B cell (primary cell): ENCODE measurements around the gene FAR1. TPM values are rescaled to one million over a fixed set of nuclear protein-coding genes. Genes with fewer than 3 reads are reported as not detected.
A peak's percentile ranks its signal among the peaks of the same experiment; 100 is the strongest.

Experiments used
- ATAC-seq: fragments of 200-7000 bp; cut with Tn5 transposase; one replicate; pipeline ENCODE4 v1.10.0; 2021; ENCODE audit warnings: low read depth, mild to moderate bottlenecking, moderate number of reproducible peaks, moderate library complexity
- CTCF ChIA-PET: fragments of 350-600 bp; sonication (Branson Sonifier 250); formaldehyde crosslinking; loops from one replicate; lab custom pipeline; 2021; ENCODE audit warnings: antibody characterized with exemption, inconsistent platforms; lab: Charles Lee
- POLR2A ChIA-PET: fragments of 350-600 bp; sonication (Branson Sonifier 250); formaldehyde crosslinking; loops from one replicate; lab custom pipeline; 2021; ENCODE audit warnings: antibody characterized with exemption; lab: Charles Lee
- DNase-seq: peaks from one replicate; pipeline ENCODE4 v3.0.0; 2013
- H2AFZ ChIP-seq: 2 replicates; pipeline ENCODE4 v1.6.1; 2012; ENCODE audit warnings: mild to moderate bottlenecking, low read depth, low read length; ENCODE audit not compliant: insufficient read depth, poor library complexity, severe bottlenecking
- H3K27ac ChIP-seq, 2 donors: 1 replicate in 1 of 2; 2 replicates in 1 of 2; pipeline ENCODE4 v1.5.1; 2012 to 2013; ENCODE audit warnings: low read length in 2 of 2, mild to moderate bottlenecking in 2 of 2, moderate library complexity in 1 of 2
- H3K27me3 ChIP-seq, 4 experiments: fragments of 200-600 bp in 1 of 4; sonication (generic) in 1 of 4; replicated peaks in 1 of 4; 1 replicate in 2 of 4; 2 replicates in 2 of 4; pipeline versions ENCODE4 v1.6.1 to v1.7.0; 2013 to 2016; ENCODE audit warnings: low read length in 3 of 4, mild to moderate bottlenecking in 2 of 4, mixed read lengths in 1 of 4, moderate library complexity in 1 of 4; ENCODE audit not compliant: insufficient read depth in 4 of 4, control insufficient read depth in 3 of 4; ENCODE audit errors: control extremely low read depth in 1 of 4
- H3K36me3 ChIP-seq, 2 experiments: replicated peaks in 1 of 2; 1 replicate in 1 of 2; 2 replicates in 1 of 2; pipeline versions ENCODE4 v1.6.1 to v1.7.1; 2013; ENCODE audit warnings: low read length in 1 of 2; ENCODE audit not compliant: insufficient read depth in 2 of 2, control insufficient read depth in 1 of 2; ENCODE audit errors: control extremely low read depth in 1 of 2, extremely low read depth in 1 of 2
- H3K4me1 ChIP-seq, 2 donors: fragments of 200-600 bp in 1 of 2; sonication (generic) in 1 of 2; 1 replicate in 1 of 2; 2 replicates in 1 of 2; pipeline versions ENCODE4 v1.5.1 to v1.6.1; 2013 to 2017; ENCODE audit warnings: low read length in 2 of 2; ENCODE audit not compliant: control insufficient read depth in 2 of 2, insufficient read depth in 2 of 2
- H3K4me2 ChIP-seq: replicated peaks from 2 replicates; pipeline ENCODE3; 2012; ENCODE audit warnings: mild to moderate bottlenecking, low read depth, low read length; ENCODE audit not compliant: poor library complexity, severe bottlenecking
- H3K4me3 ChIP-seq, 5 experiments: fragments of 200-600 bp in 1 of 5; sonication (generic) in 1 of 5; 1 replicate in 3 of 5; 2 replicates in 2 of 5; pipeline versions ENCODE4 v1.5.1 to v1.7.0; 2011 to 2016; ENCODE audit warnings: low read length in 4 of 5, mild to moderate bottlenecking in 4 of 5, low read depth in 2 of 5, control low read depth in 1 of 5, moderate library complexity in 1 of 5; ENCODE audit not compliant: insufficient read depth in 1 of 5; ENCODE audit errors: control extremely low read depth in 1 of 5, extremely low read depth in 1 of 5
- H3K79me2 ChIP-seq: fragments of 200-600 bp; sonication (generic); one replicate; pipeline ENCODE4 v1.6.0; 2016; ENCODE audit warnings: low read length; ENCODE audit not compliant: control insufficient read depth, insufficient read depth
- H3K9ac ChIP-seq: fragments of 200-600 bp; sonication (generic); 2 replicates; pipeline ENCODE4 v1.6.1; 2017; ENCODE audit warnings: mild to moderate bottlenecking, low read length, moderate library complexity
- H3K9me3 ChIP-seq, 3 donors: one replicate each; pipeline versions ENCODE4 v1.6.1 to v1.7.1; 2013; ENCODE audit warnings: low read length in 2 of 3; ENCODE audit not compliant: control insufficient read depth in 2 of 3, insufficient read depth in 1 of 3; ENCODE audit errors: control extremely low read depth in 1 of 3
- H4K20me1 ChIP-seq: 2 replicates; pipeline ENCODE4 v1.6.0; 2012; ENCODE audit warnings: mild to moderate bottlenecking, low read length; ENCODE audit not compliant: insufficient read depth, control insufficient read depth, poor library complexity, severe bottlenecking
- H3K27ac Mint-ChIP-seq: one replicate; pipeline ENCODE4 v1.8.0; 2021; ENCODE audit warnings: mixed read lengths
- H3K27me3 Mint-ChIP-seq: one replicate; pipeline ENCODE4 v1.8.0; 2021; ENCODE audit warnings: mixed read lengths
- H3K4me1 Mint-ChIP-seq: one replicate; pipeline ENCODE4 v1.8.0; 2021; ENCODE audit warnings: mixed read lengths
- H3K4me3 Mint-ChIP-seq: one replicate; pipeline ENCODE4 v1.8.0; 2021; ENCODE audit warnings: mixed read lengths
- H3K9me3 Mint-ChIP-seq: one replicate; pipeline ENCODE4 v1.8.0; 2022; ENCODE audit warnings: mixed read lengths; ENCODE audit not compliant: insufficient read depth
- CTCF ChIP-seq: fragments of 200-600 bp; IDR thresholded peaks from one replicate; pipeline ENCODE4 v1.8.0; 2022; ENCODE audit warnings: antibody characterized with exemption, mild to moderate bottlenecking
- EZH2 ChIP-seq: IDR thresholded peaks from 2 replicates; pipeline ENCODE4 v1.6.1; 2012; ENCODE audit warnings: borderline replicate concordance, low read depth, mild to moderate bottlenecking, moderate library complexity, low read length; ENCODE audit not compliant: insufficient read depth, poor library complexity, severe bottlenecking
- WGBS: methylation state at CpG from one replicate; pipeline ENCODE4 v1.1.5; 2013; ENCODE audit warnings: missing lambda C conversion rate; ENCODE audit not compliant: insufficient coverage; 5-methylcytosine and 5-hydroxymethylcytosine counted together
- intact Hi-C: fragments of 100-400 bp; cut with micrococcal nuclease; formaldehyde crosslinking; loops from one replicate; pipeline ENCODE4 v1.10.0; 2022
- polyA minus RNA-seq: library from RNA; depleted of rRNA, polyadenylated mRNA; stranded (reverse); fragments of >200 nt; gene quantifications from 2 replicates; pipeline ENCODE4 v1.2.3, GENCODE V29; 2012
- polyA plus RNA-seq: library from polyadenylated mRNA; depleted of rRNA; stranded (reverse); fragments of >200 nt; gene quantifications from 2 replicates; pipeline ENCODE4 v1.2.3, GENCODE V29; 2012
- total RNA-seq, 2 donors: library from RNA; stranded (reverse); fragments of 120-200 nt in 1 of 2; gene quantifications; 1 replicate in 1 of 2; 2 replicates in 1 of 2; pipeline versions ENCODE4 v1.2.3 to v1.2.4, GENCODE V29; 2013 to 2022

Gene FAR1
- total RNA-seq: 44.7 and 44.8 TPM in 2 replicates
- total RNA-seq (2013): 28.1 TPM
- polyA plus RNA-seq: 8.1 and 12.6 TPM in 2 replicates
- 18.6 and 20.3 TPM in 2 replicates for polyA minus RNA-seq

GRCh38 chr11:13668102-13668956 is at the start of gene FAR1:
Gene FAR1 (plus strand): TSS chr11:13668668. CDS start chr11:13694766, 26,098 bp downstream.
- peaks cover 43% of the 10 kb centered on the region for H3K4me1 Mint-ChIP-seq
- H3K4me3 Mint-ChIP-seq: peak within 1 kb of the TSS; percentile 96
- H3K9me3 ChIP-seq: peaks cover 0 to 3% (median 0%) of the 10 kb centered on the region in 3 donors
- no peaks in the 10 kb centered on the region for H3K36me3 ChIP-seq
- TF ChIP-seq CTCF (peak; percentile 78), EZH2 (no peak)
- peaks cover 51% of the 10 kb centered on the region for H3K79me2 ChIP-seq
- WGBS: under 1% methylated on average over 104 of the region's 104 CpGs
- peak within 1 kb of the TSS; percentile 95 for H2AFZ ChIP-seq
- peak within 1 kb of the TSS; percentile 87 for H3K9ac ChIP-seq
- H3K4me1 ChIP-seq: peaks cover 16 to 24% of the 10 kb centered on the region in 2 donors
- H3K27me3 Mint-ChIP-seq: peaks cover 8% of the 10 kb centered on the region
- ATAC-seq (peak; percentile 87), DNase-seq (peak; percentile 98)
- H3K27ac ChIP-seq: peak within 1 kb of the TSS; percentile 50 to 74
- peak within 1 kb of the TSS; percentile 94 for H3K27ac Mint-ChIP-seq
- intact Hi-C loops: loop anchor here (1.0 to 5.0 kb wide), 4 partner anchors 205 to 1239 kb away; partner anchors contain the start of genes BMAL1 and BTBD10
- no peaks in the 10 kb centered on the region for H3K9me3 Mint-ChIP-seq
- H3K27me3 ChIP-seq: peaks cover 0 to 4% (median 1%) of the 10 kb centered on the region in 4 experiments
- H3K4me2 ChIP-seq: peak within 1 kb of the TSS; percentile 97
- peak within 1 kb of the TSS; percentile 69 to 92 (median 80) for H3K4me3 ChIP-seq
- ChIA-PET POLR2A (interaction anchor here (0.6 to 1.8 kb wide), 2 partner anchors 205 to 644 kb away, joined by 4 to 5 read pairs; partner anchors contain the start of gene BTBD10), CTCF (interaction anchor here (1.7 kb wide), 1 partner anchor 203 kb away, joined by 11 read pairs; no protein-coding TSS in a partner anchor)
- H4K20me1 ChIP-seq: peaks cover 23% of the 10 kb centered on the region
